CD4-positive, alpha-beta memory T cell (primary cell): ENCODE measurements around the gene SMKR1. TPM values are rescaled to one million over a fixed set of nuclear protein-coding genes. Genes with fewer than 3 reads are reported as not detected.

Source experiments
- CTCF ChIA-PET: fragments of 350-600 bp; sonication (Branson Sonifier 250); formaldehyde crosslinking; loops from one replicate; lab custom pipeline; 2021; ENCODE audit warnings: inconsistent platforms; ENCODE audit not compliant: partially characterized antibody; lab: Charles Lee
- POLR2A ChIA-PET: fragments of 350-600 bp; sonication (Branson Sonifier 250); formaldehyde crosslinking; loops from one replicate; lab custom pipeline; 2021; ENCODE audit not compliant: partially characterized antibody; lab: Charles Lee
- DNase-seq, 5 donors: peaks; one replicate each; pipeline versions ENCODE4 v3.0.0 to v3.0.0-alpha.2; 2020 to 2022; ENCODE audit warnings: mixed read lengths in 1 of 5
- H3K27ac ChIP-seq: one replicate; pipeline ENCODE4 v1.7.0; 2013; ENCODE audit warnings: low read depth, low read length
- H3K27me3 ChIP-seq: 2 replicates; pipeline ENCODE4 v1.7.0; 2013; ENCODE audit warnings: mild to moderate bottlenecking, low read length, moderate library complexity; ENCODE audit not compliant: insufficient read depth
- H3K36me3 ChIP-seq: 2 replicates; pipeline ENCODE4 v1.7.0; 2013; ENCODE audit warnings: mild to moderate bottlenecking, low read length, moderate library complexity; ENCODE audit not compliant: insufficient read depth
- H3K4me1 ChIP-seq: 2 replicates; pipeline ENCODE4 v1.7.0; 2013; ENCODE audit warnings: mild to moderate bottlenecking, low read length, moderate library complexity; ENCODE audit not compliant: insufficient read depth
- H3K4me3 ChIP-seq, 2 donors: one replicate each; pipeline ENCODE4 v1.7.0; 2013; ENCODE audit warnings: low read length in 2 of 2, mild to moderate bottlenecking in 1 of 2
- H3K9me3 ChIP-seq, 2 donors: one replicate each; pipeline ENCODE4 v1.7.0; 2013; ENCODE audit warnings: low read length in 2 of 2, control low read depth in 1 of 2; ENCODE audit not compliant: control insufficient read depth in 1 of 2
- H3K27ac Mint-ChIP-seq, 7 donors: one replicate each; pipeline ENCODE4 v1.8.0; 2020 to 2021; ENCODE audit warnings: mixed read lengths in 7 of 7, mild to moderate bottlenecking in 6 of 7, inconsistent platforms in 3 of 7, moderate library complexity in 3 of 7
- H3K27me3 Mint-ChIP-seq, 2 donors: one replicate each; pipeline ENCODE4 v1.8.0; 2020 to 2021; ENCODE audit warnings: mixed read lengths in 2 of 2
- H3K36me3 Mint-ChIP-seq, 2 donors: one replicate each; pipeline ENCODE4 v1.8.0; 2020 to 2021; ENCODE audit warnings: mixed read lengths in 2 of 2, inconsistent platforms in 1 of 2, mild to moderate bottlenecking in 1 of 2
- H3K4me1 Mint-ChIP-seq, 4 donors: one replicate each; pipeline ENCODE4 v1.8.0; 2020 to 2021; ENCODE audit warnings: mixed read lengths in 4 of 4, mild to moderate bottlenecking in 1 of 4
- H3K4me3 Mint-ChIP-seq, 8 donors: one replicate each; pipeline ENCODE4 v1.8.0; 2020 to 2021; ENCODE audit warnings: mixed read lengths in 8 of 8, mild to moderate bottlenecking in 7 of 8, moderate library complexity in 6 of 8, inconsistent platforms in 3 of 8
- H3K9me3 Mint-ChIP-seq, 8 donors: one replicate each; pipeline ENCODE4 v1.8.0; 2020 to 2021; ENCODE audit warnings: mixed read lengths in 8 of 8, mild to moderate bottlenecking in 5 of 8, inconsistent platforms in 3 of 8, moderate library complexity in 1 of 8
- intact Hi-C: fragments of 100-400 bp; cut with micrococcal nuclease; formaldehyde crosslinking; loops from one replicate; pipeline ENCODE4 v1.15.1; 2023
- polyA plus RNA-seq, 2 donors: library from polyadenylated mRNA; unstranded; fragments of 300-500 nt; fragmentation: Illumina TruSeq; gene quantifications; one replicate each; pipeline ENCODE4 v1.2.3, GENCODE V29; 2021
- total RNA-seq, 2 experiments: library from RNA; stranded (reverse); gene quantifications; one replicate each; pipeline ENCODE4 v1.2.3, GENCODE V29; 2021

Gene SMKR1
- 1 to 10 TPM; 1.2 to 1.5 TPM for total RNA-seq
- polyA plus RNA-seq, result 1 to 10 TPM; 2.4 to 7.9 TPM

DNA sequence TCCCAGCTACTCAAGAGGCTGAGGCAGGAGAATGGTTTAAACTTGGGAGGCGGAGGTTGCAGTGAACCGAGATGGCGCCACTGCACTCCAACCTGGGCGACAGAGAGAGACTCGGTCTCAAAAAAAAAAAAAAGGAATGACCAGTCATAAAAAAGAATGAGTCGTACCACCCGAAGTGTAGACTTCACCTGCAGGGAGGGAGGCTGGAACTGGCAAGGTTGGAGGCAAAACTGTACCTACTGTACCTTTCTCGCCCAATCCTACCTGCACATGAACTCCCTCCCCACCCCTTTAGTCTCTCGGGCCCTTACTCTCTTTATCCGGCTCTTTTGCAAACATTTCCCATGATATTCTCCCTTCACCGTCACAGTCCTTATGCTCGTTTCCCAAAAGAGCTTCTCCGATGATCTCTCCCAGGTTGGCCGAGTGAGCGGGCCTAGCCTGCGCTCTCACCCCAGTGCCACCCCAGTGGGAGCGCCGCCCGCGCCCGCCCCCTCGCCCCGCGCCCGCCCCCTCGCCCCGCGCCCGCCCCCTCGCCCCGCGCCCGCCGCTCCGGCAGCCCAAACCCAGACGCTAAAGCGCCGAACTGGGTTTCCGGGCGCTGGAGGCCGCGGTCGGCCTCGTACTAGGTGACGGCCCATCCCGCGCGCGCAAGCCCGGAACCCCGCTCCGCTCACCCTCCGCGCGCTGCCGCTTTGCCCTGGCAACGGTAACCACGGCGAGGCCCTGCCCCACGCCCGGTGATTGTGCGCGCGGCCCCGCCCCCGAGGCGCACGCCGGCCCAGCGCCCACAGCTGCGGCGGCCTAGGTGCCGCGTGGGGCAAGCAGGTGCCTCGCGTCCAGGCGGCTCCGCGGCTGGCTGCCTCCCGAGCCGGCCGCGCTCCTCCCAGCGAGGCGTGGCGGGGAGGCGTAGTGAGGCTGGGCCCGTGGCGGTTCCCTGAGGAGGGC is at the start of gene SMKR1:
Gene SMKR1 (plus strand): TSS at position 772 of the 948 bp plus-strand sequence. CDS start 294 bp downstream, outside the sequence.
- CTCF ChIA-PET, result interaction anchor here (1.2 kb wide), 1 partner anchor 105 kb away, joined by 3 read pairs; no protein-coding TSS in a partner anchor
- POLR2A ChIA-PET, result interaction anchor here (0.6 to 2.6 kb wide), 3 partner anchors 68 to 323 kb away, joined by 3 to 11 read pairs (median 3); partner anchors contain the start of genes NRF1 and STRIP2
- Mint-ChIP-seq H3K9me3 (no peaks in the 10 kb centered on the region), H3K4me1 (peaks cover 6 to 18% (median 12%) of the 10 kb centered on the region in 4 donors), H3K27ac (peak within 1 kb of the TSS; percentile 87 to 97 (median 93)), H3K4me3 (peak within 1 kb of the TSS; percentile 85 to 91 (median 88)), H3K36me3 (no peaks in the 10 kb centered on the region), H3K27me3 (no peaks in the 10 kb centered on the region)
- peaks cover 6% of the 10 kb centered on the region for H3K4me1 ChIP-seq
- peak within 1 kb of the TSS; percentile 18 to 55 for H3K4me3 ChIP-seq
- H3K27ac ChIP-seq, result peak within 1 kb of the TSS; percentile 66
- H3K36me3 ChIP-seq, result no peaks in the 10 kb centered on the region
- intact Hi-C loops, result loop anchor here (1.0 kb wide), 3 partner anchors 68 to 278 kb away; partner anchors contain the start of genes NRF1 and STRIP2
- DNase-seq, result peak; percentile 93 to 96 (median 96)
- no peaks in the 10 kb centered on the region for H3K9me3 ChIP-seq
- no peaks in the 10 kb centered on the region for H3K27me3 ChIP-seq

DNA sequence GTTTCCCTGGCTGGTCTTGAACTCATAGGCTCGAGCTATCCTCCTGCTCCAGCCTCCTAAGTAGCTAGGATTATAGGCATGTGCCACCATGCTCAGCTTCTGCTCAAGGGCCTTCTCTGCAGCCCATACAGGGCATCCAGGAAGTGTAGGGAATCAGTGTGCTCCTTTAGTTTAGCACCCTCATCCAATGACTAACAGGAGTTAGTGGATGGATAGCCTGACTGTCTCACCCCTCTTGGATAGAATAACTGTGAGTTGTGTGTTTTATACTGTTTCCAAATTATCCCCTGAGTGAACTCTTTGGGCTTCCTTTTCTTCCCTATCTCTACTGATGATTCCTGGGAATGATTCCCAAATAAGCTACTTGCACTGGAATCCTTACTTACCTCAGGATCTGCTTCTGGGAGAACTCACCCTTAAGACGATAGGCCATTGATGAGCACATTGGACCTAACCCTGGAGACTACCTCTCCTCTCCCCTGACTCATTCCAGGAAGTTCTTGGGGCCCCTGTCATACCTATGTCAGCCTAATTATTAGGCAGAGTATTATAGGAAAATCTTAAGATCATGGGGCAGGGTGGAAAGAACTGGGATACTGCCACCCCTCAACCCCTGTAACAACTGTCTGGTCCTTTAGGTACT is 49.6 kb upstream of the SMKR1 start:
- Mint-ChIP-seq H3K9me3 (peaks cover 0 to 12% (median 9%) of the 10 kb centered on the region in 8 donors), H3K4me3 (no peak overlapping the region), H3K27me3 (no peaks in the 10 kb centered on the region), H3K27ac (no peak overlapping the region), H3K4me1 (no peaks in the 10 kb centered on the region), H3K36me3 (peaks cover 3 to 6% of the 10 kb centered on the region in 2 donors)
- no peaks in the 10 kb centered on the region for H3K9me3 ChIP-seq
- intact Hi-C loops, result no loop called here
- POLR2A ChIA-PET, result no interaction called here
- no peaks in the 10 kb centered on the region for H3K4me1 ChIP-seq
- H3K27me3 ChIP-seq, result no peaks in the 10 kb centered on the region
- H3K36me3 ChIP-seq, result no peaks in the 10 kb centered on the region
- DNase-seq, result no peak
- CTCF ChIA-PET, result interaction anchor here (0.9 to 3.2 kb wide), 2 partner anchors 17 to 85 kb away, joined by 3 to 8 read pairs; no protein-coding TSS in a partner anchor
- no peak overlapping the region for H3K4me3 ChIP-seq
- H3K27ac ChIP-seq, result no peak overlapping the region

DNA sequence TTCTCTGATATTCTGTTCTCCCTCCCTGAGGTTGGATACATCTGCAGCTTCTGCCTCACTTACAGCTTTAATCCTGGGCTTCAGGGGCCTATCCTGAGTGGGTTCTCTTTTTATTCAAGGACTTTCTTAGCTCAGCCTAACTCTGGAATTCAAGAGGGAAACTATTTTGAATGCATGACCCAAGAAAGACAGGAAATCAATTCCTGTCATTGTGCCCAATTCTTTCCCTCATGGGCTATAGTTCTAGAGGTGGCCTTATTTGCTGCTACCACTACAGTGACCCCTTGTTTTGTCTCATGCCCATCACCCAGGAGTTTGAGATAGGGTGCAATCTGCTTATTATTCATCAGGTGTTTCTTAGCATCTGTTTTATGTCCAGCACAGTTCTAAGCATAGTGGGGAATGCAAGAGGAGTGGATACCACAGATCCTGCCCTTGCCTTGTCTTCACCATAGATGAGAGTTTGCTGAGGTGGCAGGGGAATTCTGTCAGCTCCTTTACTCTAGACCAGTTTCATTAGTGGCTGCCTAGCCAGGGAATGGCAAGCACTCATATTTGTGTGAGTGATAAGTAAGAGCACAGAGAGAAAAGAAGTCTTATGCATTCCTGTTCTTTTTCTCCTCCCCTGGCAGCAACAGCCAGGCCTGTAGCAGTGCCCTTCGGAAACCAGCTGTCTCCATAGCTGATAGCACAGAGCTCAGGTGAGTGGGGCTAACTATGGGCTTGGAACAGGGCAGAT is 48.7 kb upstream of the SMKR1 start:
- peaks cover 3 to 6% of the 10 kb centered on the region in 2 donors for H3K36me3 Mint-ChIP-seq
- H3K27ac Mint-ChIP-seq, result no peak overlapping the region
- intact Hi-C loops, result no loop called here
- DNase-seq, result no peak
- no peak overlapping the region for H3K4me3 Mint-ChIP-seq
- no peaks in the 10 kb centered on the region for H3K27me3 ChIP-seq
- no peaks in the 10 kb centered on the region for H3K36me3 ChIP-seq
- no peaks in the 10 kb centered on the region for H3K4me1 Mint-ChIP-seq
- ChIA-PET POLR2A (interaction anchor here (0.5 kb wide), 1 partner anchor 1980 kb away, joined by 3 read pairs; no protein-coding TSS in a partner anchor), CTCF (interaction anchor here (1.0 to 3.2 kb wide), 2 partner anchors 16 to 19 kb away, joined by 4 to 8 read pairs; partner anchors contain the start of gene STRIP2)
- no peaks in the 10 kb centered on the region for H3K27me3 Mint-ChIP-seq
- peaks cover 0 to 11% (median 6%) of the 10 kb centered on the region in 8 donors for H3K9me3 Mint-ChIP-seq
- no peak overlapping the region for H3K27ac ChIP-seq
- no peaks in the 10 kb centered on the region for H3K4me1 ChIP-seq
- H3K9me3 ChIP-seq, result no peaks in the 10 kb centered on the region
- H3K4me3 ChIP-seq, result no peak overlapping the region

DNA sequence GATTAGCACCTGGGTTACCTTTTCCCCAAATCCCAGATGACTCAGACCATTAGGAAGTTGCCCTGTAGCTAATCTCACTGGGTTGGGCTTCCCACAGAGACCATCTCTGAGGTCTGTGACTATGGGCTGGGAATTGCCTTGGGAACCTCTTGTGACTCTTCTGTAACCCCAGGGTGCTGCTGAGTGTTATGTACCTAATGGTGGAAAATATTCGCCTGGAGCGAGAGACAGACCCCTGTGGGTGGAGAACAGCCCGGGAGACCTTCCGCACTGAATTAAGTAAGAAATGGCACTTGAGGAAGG is 48.1 kb upstream of the SMKR1 start:
- H3K4me3 ChIP-seq, result no peak overlapping the region
- no peak overlapping the region for H3K27ac ChIP-seq
- intact Hi-C loops, result no loop called here
- no peaks in the 10 kb centered on the region for H3K27me3 ChIP-seq
- Mint-ChIP-seq H3K9me3 (peaks cover 0 to 5% (median under 1%) of the 10 kb centered on the region in 8 donors), H3K4me3 (peak overlapping the region in 1 of 8 donors; percentile 57), H3K27ac (no peak overlapping the region), H3K36me3 (peaks cover 0 to under 1% of the 10 kb centered on the region in 2 donors), H3K4me1 (no peaks in the 10 kb centered on the region), H3K27me3 (no peaks in the 10 kb centered on the region)
- H3K9me3 ChIP-seq, result no peaks in the 10 kb centered on the region
- DNase-seq, result no peak
- H3K36me3 ChIP-seq, result no peaks in the 10 kb centered on the region
- POLR2A ChIA-PET, result no interaction called here
- H3K4me1 ChIP-seq, result no peaks in the 10 kb centered on the region
- CTCF ChIA-PET, result interaction anchor here (1.0 to 3.2 kb wide), 2 partner anchors 16 to 20 kb away, joined by 4 to 8 read pairs; partner anchors contain the start of gene STRIP2

- CTCF ChIA-PET, result no interaction called here
- Histone ChIP-seq H3K4me3 (no peak overlapping the region), H3K27ac (no peak overlapping the region), H3K4me1 (no peaks in the 10 kb centered on the region), H3K27me3 (no peaks in the 10 kb centered on the region), H3K9me3 (no peaks in the 10 kb centered on the region), H3K36me3 (no peaks in the 10 kb centered on the region)
- intact Hi-C loops, result no loop called here
- no peak overlapping the region for H3K4me3 Mint-ChIP-seq
- no peaks in the 10 kb centered on the region for H3K9me3 Mint-ChIP-seq
- DNase-seq, result no peak
- H3K27ac Mint-ChIP-seq, result no peak overlapping the region
- H3K27me3 Mint-ChIP-seq, result no peaks in the 10 kb centered on the region
- no peaks in the 10 kb centered on the region for H3K4me1 Mint-ChIP-seq
- no peaks in the 10 kb centered on the region for H3K36me3 Mint-ChIP-seq
- POLR2A ChIA-PET, result interaction anchor here (0.7 kb wide), 1 partner anchor 54 kb away, joined by 3 read pairs; no protein-coding TSS in a partner anchor
Observed at GRCh38 chr7:129456421-129456820, 45.9 kb upstream of the SMKR1 start.

DNA sequence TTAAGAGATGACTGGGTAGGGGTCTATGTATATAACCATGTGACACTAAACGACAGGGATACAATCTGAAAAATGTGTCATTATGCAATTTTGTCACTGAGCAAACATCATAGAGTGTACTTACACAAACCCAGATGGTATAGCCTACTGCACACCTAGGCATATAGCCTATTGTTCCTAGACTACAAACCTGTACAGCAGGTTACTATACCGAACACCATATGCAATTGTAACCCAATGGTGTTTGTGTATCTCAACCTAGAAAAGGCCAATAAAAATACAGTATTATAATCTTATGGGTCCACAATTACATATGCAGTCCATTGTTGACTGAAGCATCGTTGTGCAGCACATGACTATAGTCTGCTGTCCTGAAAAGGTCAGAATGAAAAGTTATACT is 45.2 kb upstream of the SMKR1 start:
- Histone ChIP-seq H3K27ac (no peak overlapping the region), H3K4me3 (no peak overlapping the region), H3K4me1 (no peaks in the 10 kb centered on the region), H3K27me3 (no peaks in the 10 kb centered on the region), H3K36me3 (no peaks in the 10 kb centered on the region), H3K9me3 (no peaks in the 10 kb centered on the region)
- Mint-ChIP-seq H3K9me3 (no peaks in the 10 kb centered on the region), H3K27ac (no peak overlapping the region), H3K4me3 (no peak overlapping the region), H3K36me3 (no peaks in the 10 kb centered on the region), H3K27me3 (no peaks in the 10 kb centered on the region), H3K4me1 (no peaks in the 10 kb centered on the region)
- intact Hi-C loops, result no loop called here
- ChIA-PET POLR2A (no interaction called here), CTCF (no interaction called here)
- DNase-seq, result no peak
